Endothelial cell of umbilical vein (primary cell): ENCODE data around the gene PPM1H. TPM values are rescaled to one million over a fixed set of nuclear protein-coding genes. Genes with fewer than 3 reads are reported as not detected.

Source experiments
- BruUV-seq: library from RNA; stranded (reverse); fragments of 400-500 nt; replicated peaks from 2 replicates; lab custom pipeline; 2021; lab: Mats Ljungman, UMichigan
- CTCF ChIA-PET: fragments of 300-600, 350-600 bp; sonication (Branson Sonifier 250); formaldehyde crosslinking; loops from one replicate; lab custom pipeline; 2021; ENCODE audit warnings: antibody characterized with exemption, inconsistent platforms; lab: Charles Lee
- POLR2A ChIA-PET: fragments of 300-600, 350-600 bp; sonication (Branson Sonifier 250); formaldehyde crosslinking; loops from one replicate; lab custom pipeline; 2021; ENCODE audit warnings: antibody characterized with exemption, inconsistent platforms; lab: Charles Lee
- DNase-seq: peaks from one replicate; pipeline ENCODE4 v3.0.0-alpha.2; 2011; ENCODE audit warnings: low read depth, low spot score
- FAIRE-seq: peaks from 2 replicates; lab custom pipeline; 2011; peaks lifted over from hg19 to GRCh38; lab: Jason Lieb, UNC
- H2AFZ ChIP-seq: 2 replicates; pipeline ENCODE4 v1.6.0; 2012; ENCODE audit warnings: low read depth, low read length, control low read depth, inconsistent platforms
- H3K27ac ChIP-seq: 2 replicates; pipeline ENCODE4 v1.5.1; 2011; ENCODE audit warnings: low read depth, mild to moderate bottlenecking, control low read depth, low read length, moderate library complexity; ENCODE audit not compliant: insufficient read depth
- H3K27me3 ChIP-seq, 2 experiments: 2 replicates each; pipeline versions ENCODE4 v1.6.0 to v1.6.1; 2011; ENCODE audit warnings: low read length in 2 of 2, mixed read lengths in 1 of 2; ENCODE audit not compliant: control insufficient read depth in 2 of 2, insufficient read depth in 2 of 2
- H3K36me3 ChIP-seq, 2 experiments: 2 replicates in 1 of 2; 3 replicates in 1 of 2; pipeline ENCODE4 v1.5.1; 2011; ENCODE audit warnings: low read length in 2 of 2, mild to moderate bottlenecking in 1 of 2, moderate library complexity in 1 of 2; ENCODE audit not compliant: control insufficient read depth in 2 of 2, insufficient read depth in 2 of 2; ENCODE audit errors: extremely low read depth in 1 of 2
- H3K4me1 ChIP-seq: 3 replicates; pipeline ENCODE4 v1.5.1; 2011; ENCODE audit warnings: mild to moderate bottlenecking, low read length; ENCODE audit not compliant: control insufficient read depth, insufficient read depth; ENCODE audit errors: extremely low read depth
- H3K4me2 ChIP-seq: 2 replicates; pipeline ENCODE4 v1.6.1; 2011; ENCODE audit warnings: low read length, control low read depth, mixed read lengths; ENCODE audit not compliant: insufficient read depth
- H3K4me3 ChIP-seq, 3 experiments: fragments of 200-600 bp in 1 of 3; sonication (generic), shearing (Covaris generic) in 1 of 3; replicated peaks in 1 of 3; 2 replicates each; pipeline ENCODE4 v1.5.1; 2011 to 2016; ENCODE audit warnings: control low read depth in 3 of 3, low read length in 3 of 3, mild to moderate bottlenecking in 2 of 3, inconsistent platforms in 1 of 3, low read depth in 1 of 3, moderate library complexity in 1 of 3; ENCODE audit not compliant: insufficient read depth in 1 of 3
- H3K79me2 ChIP-seq: 2 replicates; pipeline ENCODE4 v1.6.0; 2012; ENCODE audit warnings: low read length, inconsistent platforms; ENCODE audit not compliant: control insufficient read depth, insufficient read depth
- H3K9ac ChIP-seq: replicated peaks from 2 replicates; pipeline ENCODE3; 2011; ENCODE audit warnings: low read length, control low read depth; ENCODE audit not compliant: insufficient read depth; ENCODE audit errors: extremely low read depth
- H3K9me1 ChIP-seq: replicated peaks from 3 replicates; pipeline ENCODE4 v1.6.0; 2011; ENCODE audit warnings: mild to moderate bottlenecking, low read length; ENCODE audit not compliant: control insufficient read depth, insufficient read depth; ENCODE audit errors: extremely low read depth
- H3K9me3 ChIP-seq: replicated peaks from 2 replicates; pipeline ENCODE4 v1.5.1; 2012; ENCODE audit warnings: low read length, inconsistent platforms; ENCODE audit not compliant: control insufficient read depth, insufficient read depth
- H4K20me1 ChIP-seq: replicated peaks from 2 replicates; pipeline ENCODE3; 2011; ENCODE audit warnings: mild to moderate bottlenecking, low read length; ENCODE audit not compliant: control insufficient read depth, insufficient read depth; ENCODE audit errors: extremely low read depth
- EZH2 ChIP-seq: IDR thresholded peaks from 2 replicates; pipeline ENCODE4 v1.6.1; 2012; ENCODE audit warnings: borderline replicate concordance, low read depth, mild to moderate bottlenecking, moderate library complexity, low read length, inconsistent platforms; ENCODE audit not compliant: severe bottlenecking
- FOS ChIP-seq: IDR thresholded peaks from 2 replicates; pipeline ENCODE4 v1.6.1; 2011; ENCODE audit warnings: mild to moderate bottlenecking, low read length, moderate library complexity, borderline replicate concordance; ENCODE audit not compliant: insufficient read depth
- GATA2 ChIP-seq: IDR thresholded peaks from 2 replicates; pipeline ENCODE4 v1.7.0; 2011; ENCODE audit warnings: low read depth, mild to moderate bottlenecking, moderate library complexity, mixed read lengths, low read length; ENCODE audit not compliant: insufficient read length, insufficient read depth
- JUN ChIP-seq: IDR thresholded peaks from 2 replicates; pipeline ENCODE4 v1.6.1; 2011; ENCODE audit warnings: borderline replicate concordance, low read depth; ENCODE audit not compliant: insufficient read length, insufficient read depth
- MYC ChIP-seq: IDR thresholded peaks from one replicate; pipeline ENCODE4 v1.6.1; 2011; ENCODE audit warnings: mild to moderate bottlenecking, low read depth, low read length
- POLR2A ChIP-seq: IDR thresholded peaks from 2 replicates; pipeline ENCODE4 v1.6.1; 2012; ENCODE audit warnings: low read depth, mild to moderate bottlenecking, control low read depth, low read length
- POLR2AphosphoS5 ChIP-seq: IDR thresholded peaks from 2 replicates; pipeline ENCODE4 v1.6.1; 2012; ENCODE audit warnings: low read depth, mild to moderate bottlenecking, control low read depth, low read length, moderate library complexity; ENCODE audit not compliant: insufficient read depth
- dilution Hi-C: fragments of 300-500 bp; cut with MboI; formaldehyde crosslinking; loops from one replicate; pipeline ENCODE4 v1.15.0; 2019; ENCODE audit warnings: low sequenced_read_pairs; ENCODE audit not compliant: extremely low pct_ligation_motif_present
- intact Hi-C: fragments of 100-400 bp; cut with micrococcal nuclease; formaldehyde crosslinking; loops from one replicate; pipeline ENCODE4 v1.10.0; 2022
- polyA plus RNA-seq, 4 experiments: library from polyadenylated mRNA; depleted of rRNA in 3 of 4; stranded (reverse) in 3 of 4; unstranded in 1 of 4; fragments of >200 nt; gene quantifications; 2 replicates each; pipeline versions ENCODE4 v1.2.1 to v1.2.3, GENCODE V29; 2011 to 2012; ENCODE audit warnings: missing spikeins in 1 of 4
- total RNA-seq: library from RNA; stranded (reverse); gene quantifications from 2 replicates; pipeline ENCODE4 v1.2.3, GENCODE V29; 2021
- TF ChIP-seq, protein P1 (sequence below), 2 donors: IDR thresholded peaks; 1 replicate in 1 of 2; 2 replicates in 1 of 2; pipeline ENCODE4 v1.5.1; 2011; ENCODE audit warnings: low read length in 2 of 2, mild to moderate bottlenecking in 2 of 2, moderate library complexity in 2 of 2, control low read depth in 1 of 2, inconsistent platforms in 1 of 2, low read depth in 1 of 2; ENCODE audit not compliant: insufficient read depth in 1 of 2; ENCODE audit errors: extremely low read depth in 1 of 2
- TF ChIP-seq, protein P2 (sequence below): IDR thresholded peaks from 2 replicates; pipeline ENCODE4 v1.6.1; 2011; ENCODE audit not compliant: insufficient read depth, insufficient read length

PPM1H gene
- total and polyA plus RNA-seq, 2 donors (not counting 3 experiments of a cell fraction or from before 2014, with no cell fraction given) = 1.0 to 7.2 TPM

DNA sequence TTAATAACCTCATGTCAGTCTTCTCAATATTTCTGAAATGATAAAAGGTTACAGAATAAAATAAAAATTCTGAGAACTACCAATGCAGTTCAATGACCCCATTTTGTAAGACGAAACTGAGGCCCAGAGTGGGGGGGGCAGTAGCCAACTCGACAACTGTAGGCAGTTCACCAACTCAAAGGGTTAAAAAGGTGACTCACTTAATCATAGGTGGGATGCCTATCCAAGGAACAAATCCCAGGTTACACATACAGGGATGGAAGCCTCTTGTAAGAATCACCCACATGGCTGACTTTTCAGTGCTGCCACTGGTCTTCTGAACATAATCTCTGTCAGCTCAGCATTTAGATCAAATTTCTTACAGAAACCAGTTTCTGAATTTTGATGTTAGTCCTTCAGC is 10.9 kb downstream of the PPM1H start:
- H3K4me2 ChIP-seq = no peak overlapping the region
- dilution Hi-C loops (no loop called here), intact Hi-C loops (no loop called here)
- DNase-seq = no peak
- H4K20me1 ChIP-seq = no peaks in the 10 kb centered on the region
- H3K36me3 ChIP-seq = no peaks in the 10 kb centered on the region
- peaks cover 3% of the 10 kb centered on the region for H3K4me1 ChIP-seq
- no peak for FAIRE-seq
- TF ChIP-seq POLR2A = no peak
- no peak for TF ChIP-seq EZH2
- TF ChIP-seq, protein P1, sequence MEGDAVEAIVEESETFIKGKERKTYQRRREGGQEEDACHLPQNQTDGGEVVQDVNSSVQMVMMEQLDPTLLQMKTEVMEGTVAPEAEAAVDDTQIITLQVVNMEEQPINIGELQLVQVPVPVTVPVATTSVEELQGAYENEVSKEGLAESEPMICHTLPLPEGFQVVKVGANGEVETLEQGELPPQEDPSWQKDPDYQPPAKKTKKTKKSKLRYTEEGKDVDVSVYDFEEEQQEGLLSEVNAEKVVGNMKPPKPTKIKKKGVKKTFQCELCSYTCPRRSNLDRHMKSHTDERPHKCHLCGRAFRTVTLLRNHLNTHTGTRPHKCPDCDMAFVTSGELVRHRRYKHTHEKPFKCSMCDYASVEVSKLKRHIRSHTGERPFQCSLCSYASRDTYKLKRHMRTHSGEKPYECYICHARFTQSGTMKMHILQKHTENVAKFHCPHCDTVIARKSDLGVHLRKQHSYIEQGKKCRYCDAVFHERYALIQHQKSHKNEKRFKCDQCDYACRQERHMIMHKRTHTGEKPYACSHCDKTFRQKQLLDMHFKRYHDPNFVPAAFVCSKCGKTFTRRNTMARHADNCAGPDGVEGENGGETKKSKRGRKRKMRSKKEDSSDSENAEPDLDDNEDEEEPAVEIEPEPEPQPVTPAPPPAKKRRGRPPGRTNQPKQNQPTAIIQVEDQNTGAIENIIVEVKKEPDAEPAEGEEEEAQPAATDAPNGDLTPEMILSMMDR (IDR thresholded peaks at IDR 0.05; ENCODE audit: extremely low read depth in 1 of 2, insufficient read depth in 1 of 2, low read depth in 1 of 2, low read length in 2 of 2) = no peak
- TF ChIP-seq MYC = no peak
- TF ChIP-seq JUN = no peak
- TF ChIP-seq FOS = no peak
- TF ChIP-seq, protein P2, sequence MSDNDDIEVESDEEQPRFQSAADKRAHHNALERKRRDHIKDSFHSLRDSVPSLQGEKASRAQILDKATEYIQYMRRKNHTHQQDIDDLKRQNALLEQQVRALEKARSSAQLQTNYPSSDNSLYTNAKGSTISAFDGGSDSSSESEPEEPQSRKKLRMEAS = no peak
- no peak for TF ChIP-seq GATA2
- TF ChIP-seq POLR2AphosphoS5 = no peak
- H3K9me3 ChIP-seq = no peaks in the 10 kb centered on the region
- ChIA-PET CTCF (no interaction called here), POLR2A (no interaction called here)
- no peak overlapping the region for H2AFZ ChIP-seq
- H3K27me3 ChIP-seq = peaks cover 0 to 7% of the 10 kb centered on the region in 2 experiments
- no peaks in the 10 kb centered on the region for H3K9me1 ChIP-seq
- no peaks in the 10 kb centered on the region for H3K79me2 ChIP-seq
- no TSS peak for BruUV-seq
- H3K4me3 ChIP-seq = no peak overlapping the region
- H3K27ac ChIP-seq = no peak overlapping the region
- no peak overlapping the region for H3K9ac ChIP-seq
